Neural cell (in vitro differentiated cells): ENCODE data around the gene MATN3. TPM values are rescaled to one million over a fixed set of nuclear protein-coding genes. Genes with fewer than 3 reads are reported as not detected.

Source experiments
- H2AFZ ChIP-seq: fragments of 200-600, 300-800 bp; sonication (generic), shearing (Covaris generic); 2 replicates; pipeline ENCODE4 v1.6.0; 2014; ENCODE audit warnings: low read depth, mild to moderate bottlenecking, antibody characterized with exemption, low read length, moderate library complexity
- H3F3A ChIP-seq: fragments of 200-600 bp; shearing (Covaris generic); 2 replicates; pipeline ENCODE4 v1.6.1; 2016; ENCODE audit warnings: mild to moderate bottlenecking, moderate library complexity, mixed read lengths, antibody characterized with exemption, low read length; ENCODE audit not compliant: insufficient read depth, poor library complexity, severe bottlenecking
- H3K27ac ChIP-seq: fragments of 200-600, 300-800 bp; sonication (generic), shearing (Covaris generic); 2 replicates; pipeline ENCODE4 v1.5.1; 2014; ENCODE audit warnings: mild to moderate bottlenecking, low read length, moderate library complexity
- H3K27me3 ChIP-seq: fragments of 300-800, 200-600 bp; sonication (generic), shearing (Covaris generic); 2 replicates; pipeline ENCODE4 v1.6.0; 2014; ENCODE audit warnings: mild to moderate bottlenecking, low read depth, low read length, moderate library complexity; ENCODE audit not compliant: insufficient read depth
- H3K36me3 ChIP-seq: fragments of 300-800, 200-600 bp; sonication (generic), shearing (Covaris generic); 2 replicates; pipeline ENCODE4 v1.5.1; 2014; ENCODE audit warnings: mild to moderate bottlenecking, antibody characterized with exemption, low read length, moderate library complexity; ENCODE audit not compliant: insufficient read depth
- H3K4me2 ChIP-seq: fragments of 300-800, 200-600 bp; sonication (generic), shearing (Covaris generic); 2 replicates; pipeline ENCODE4 v1.6.0; 2014; ENCODE audit warnings: mild to moderate bottlenecking, low read length
- H3K4me3 ChIP-seq: fragments of 300-800, 200-600 bp; sonication (generic), shearing (Covaris generic); 2 replicates; pipeline ENCODE4 v1.5.1; 2014; ENCODE audit warnings: mild to moderate bottlenecking, low read length, moderate library complexity
- H3K79me2 ChIP-seq: fragments of 200-600 bp; shearing (Covaris generic); replicated peaks from 2 replicates; pipeline ENCODE4 v1.6.0; 2014; ENCODE audit warnings: mild to moderate bottlenecking, low read length, moderate library complexity; ENCODE audit not compliant: insufficient read depth
- H3K9ac ChIP-seq: fragments of 300-800, 200-600 bp; sonication (generic), shearing (Covaris generic); 2 replicates; pipeline ENCODE4 v1.6.1; 2016; ENCODE audit warnings: mild to moderate bottlenecking, low read length, mixed read lengths
- H3K9me2 ChIP-seq: fragments of 200-600 bp; shearing (Covaris generic); 2 replicates; pipeline ENCODE4 v1.6.1; 2016; ENCODE audit warnings: mild to moderate bottlenecking, low read length, mixed read lengths; ENCODE audit not compliant: insufficient read depth
- H3K9me3 ChIP-seq: fragments of 200-600, 300-800 bp; sonication (generic), shearing (Covaris generic); 2 replicates; pipeline ENCODE4 v1.6.1; 2016; ENCODE audit warnings: mild to moderate bottlenecking, mixed run types, low read length, moderate library complexity, mixed read lengths
- H4K20me1 ChIP-seq: fragments of 200-600 bp; shearing (Covaris generic); 2 replicates; pipeline ENCODE4 v1.6.1; 2016; ENCODE audit warnings: mild to moderate bottlenecking, mixed run types; ENCODE audit not compliant: insufficient read depth
- EP300 ChIP-seq: fragments of 450-650 bp; conservative IDR thresholded peaks from 2 replicates; pipeline ENCODE4 v1.6.1; 2014; ENCODE audit warnings: antibody characterized with exemption, mild to moderate bottlenecking, moderate library complexity; ENCODE audit not compliant: poor library complexity, severe bottlenecking
- EZH2 ChIP-seq: fragments of 200-600, 300-800 bp; shearing (Covaris generic), sonication (generic); IDR thresholded peaks from 2 replicates; pipeline ENCODE4 v1.6.1; 2014; ENCODE audit warnings: antibody characterized with exemption, low read length, borderline replicate concordance, mild to moderate bottlenecking; ENCODE audit not compliant: insufficient read depth, poor library complexity, severe bottlenecking
- MXI1 ChIP-seq: fragments of 450-650 bp; conservative IDR thresholded peaks from 2 replicates; pipeline ENCODE4 v1.6.1; 2014; ENCODE audit warnings: antibody characterized with exemption, mild to moderate bottlenecking; ENCODE audit not compliant: poor library complexity, severe bottlenecking
- POLR2AphosphoS5 ChIP-seq: IDR thresholded peaks from 2 replicates; pipeline ENCODE4 v1.6.1; 2012
- RAD21 ChIP-seq: fragments of 450-650 bp; conservative IDR thresholded peaks from 2 replicates; pipeline ENCODE4 v1.6.1; 2014; ENCODE audit warnings: antibody characterized with exemption, mild to moderate bottlenecking, moderate library complexity
- REST ChIP-seq: IDR thresholded peaks from 2 replicates; pipeline ENCODE4 v1.6.1; 2012; ENCODE audit warnings: borderline replicate concordance
- SMC3 ChIP-seq: fragments of 450-650 bp; conservative IDR thresholded peaks from 2 replicates; pipeline ENCODE4 v1.6.1; 2014; ENCODE audit warnings: antibody characterized with exemption, mild to moderate bottlenecking, moderate library complexity; ENCODE audit not compliant: poor library complexity
- TAF1 ChIP-seq: IDR thresholded peaks from 2 replicates; pipeline ENCODE4 v1.6.1; 2012; ENCODE audit warnings: low read depth
- polyA plus RNA-seq: library from polyadenylated mRNA; depleted of rRNA; stranded (reverse); fragments of >200 nt; gene quantifications from 2 replicates; pipeline ENCODE4 v1.2.3, GENCODE V29; 2014
- TF ChIP-seq, protein P1 (sequence below): fragments of 450-650 bp; IDR thresholded peaks from 2 replicates; pipeline ENCODE4 v1.5.1; 2014; ENCODE audit warnings: antibody characterized with exemption, mild to moderate bottlenecking, moderate library complexity; ENCODE audit not compliant: poor library complexity, severe bottlenecking

The MATN3 gene
- polyA plus RNA-seq, 1 donor from 2014 or later: 0.90 TPM

- no peaks in the 10 kb centered on the region for H3K36me3 ChIP-seq
- H3K9ac ChIP-seq: no peak overlapping the region
- H2AFZ ChIP-seq: no peak overlapping the region
- H3K27ac ChIP-seq: no peak overlapping the region
- H4K20me1 ChIP-seq: no peaks in the 10 kb centered on the region
- TF ChIP-seq REST: no peak
- no peak for TF ChIP-seq EP300
- no peak for TF ChIP-seq MXI1
- no peak for TF ChIP-seq SMC3
- TF ChIP-seq RAD21: no peak
- TF ChIP-seq TAF1: no peak
- TF ChIP-seq EZH2: no peak
- no peak for TF ChIP-seq POLR2AphosphoS5
- TF ChIP-seq, protein P1, sequence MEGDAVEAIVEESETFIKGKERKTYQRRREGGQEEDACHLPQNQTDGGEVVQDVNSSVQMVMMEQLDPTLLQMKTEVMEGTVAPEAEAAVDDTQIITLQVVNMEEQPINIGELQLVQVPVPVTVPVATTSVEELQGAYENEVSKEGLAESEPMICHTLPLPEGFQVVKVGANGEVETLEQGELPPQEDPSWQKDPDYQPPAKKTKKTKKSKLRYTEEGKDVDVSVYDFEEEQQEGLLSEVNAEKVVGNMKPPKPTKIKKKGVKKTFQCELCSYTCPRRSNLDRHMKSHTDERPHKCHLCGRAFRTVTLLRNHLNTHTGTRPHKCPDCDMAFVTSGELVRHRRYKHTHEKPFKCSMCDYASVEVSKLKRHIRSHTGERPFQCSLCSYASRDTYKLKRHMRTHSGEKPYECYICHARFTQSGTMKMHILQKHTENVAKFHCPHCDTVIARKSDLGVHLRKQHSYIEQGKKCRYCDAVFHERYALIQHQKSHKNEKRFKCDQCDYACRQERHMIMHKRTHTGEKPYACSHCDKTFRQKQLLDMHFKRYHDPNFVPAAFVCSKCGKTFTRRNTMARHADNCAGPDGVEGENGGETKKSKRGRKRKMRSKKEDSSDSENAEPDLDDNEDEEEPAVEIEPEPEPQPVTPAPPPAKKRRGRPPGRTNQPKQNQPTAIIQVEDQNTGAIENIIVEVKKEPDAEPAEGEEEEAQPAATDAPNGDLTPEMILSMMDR: no peak
- no peaks in the 10 kb centered on the region for H3K9me2 ChIP-seq
- H3F3A ChIP-seq: no peaks in the 10 kb centered on the region
- no peaks in the 10 kb centered on the region for H3K9me3 ChIP-seq
- H3K4me3 ChIP-seq: no peak overlapping the region
- H3K79me2 ChIP-seq: no peaks in the 10 kb centered on the region
- H3K27me3 ChIP-seq: no peaks in the 10 kb centered on the region
- no peak overlapping the region for H3K4me2 ChIP-seq
Measured at GRCh38 chr2:19944205-19944845, 68.1 kb downstream of the MATN3 start.

DNA sequence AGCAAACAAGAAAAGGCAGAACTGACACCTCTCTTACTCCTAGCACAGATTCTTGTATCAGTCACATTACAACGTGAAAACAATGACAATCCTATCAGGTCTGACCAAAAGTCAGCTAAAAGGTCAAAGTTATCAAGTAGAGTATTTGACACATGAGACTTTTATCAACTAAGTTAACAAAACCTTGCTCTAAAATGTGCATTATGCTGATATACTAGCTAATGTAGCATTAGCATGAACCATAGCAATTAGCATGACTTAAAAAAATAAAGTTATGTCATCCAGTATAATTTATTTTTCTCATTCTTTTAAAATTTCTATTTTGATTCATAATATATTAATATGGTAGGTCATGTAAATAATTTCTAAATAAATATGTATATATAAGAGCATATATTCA lies 69.3 kb downstream of the MATN3 start:
- no peaks in the 10 kb centered on the region for H3F3A ChIP-seq
- no peaks in the 10 kb centered on the region for H3K79me2 ChIP-seq
- no peaks in the 10 kb centered on the region for H3K9me3 ChIP-seq
- H3K4me3 ChIP-seq: no peak overlapping the region
- no peaks in the 10 kb centered on the region for H3K27me3 ChIP-seq
- TF ChIP-seq TAF1: no peak
- no peak for TF ChIP-seq EZH2
- TF ChIP-seq RAD21: no peak
- TF ChIP-seq SMC3: no peak
- TF ChIP-seq REST: no peak
- TF ChIP-seq EP300: no peak
- TF ChIP-seq, protein P1: no peak
- TF ChIP-seq POLR2AphosphoS5: no peak
- no peak for TF ChIP-seq MXI1
- H3K9me2 ChIP-seq: no peaks in the 10 kb centered on the region
- no peaks in the 10 kb centered on the region for H4K20me1 ChIP-seq
- no peak overlapping the region for H3K4me2 ChIP-seq
- H3K9ac ChIP-seq: no peak overlapping the region
- H2AFZ ChIP-seq: no peak overlapping the region
- H3K27ac ChIP-seq: no peak overlapping the region
- H3K36me3 ChIP-seq: no peaks in the 10 kb centered on the region
